Stimulated activated CD4-positive, alpha-beta T cell treated with anti-CD3 and anti-CD28 coated beads, TNF-alpha, amount 100 ng/mL, for 24 hours (primary cell): ENCODE measurements around the gene SNRPE.
"Not testable (repeated sequence)": the region's sequence is repeated elsewhere in the genome, so short reads cannot be mapped to it uniquely, and the experiment has no call there.

Source experiments
- DNase-seq, 3 experiments: peaks; one replicate each; pipeline ENCODE4 v3.0.0-alpha.2; 2020; ENCODE audit warnings: low read depth in 3 of 3

The SNRPE gene

DNA sequence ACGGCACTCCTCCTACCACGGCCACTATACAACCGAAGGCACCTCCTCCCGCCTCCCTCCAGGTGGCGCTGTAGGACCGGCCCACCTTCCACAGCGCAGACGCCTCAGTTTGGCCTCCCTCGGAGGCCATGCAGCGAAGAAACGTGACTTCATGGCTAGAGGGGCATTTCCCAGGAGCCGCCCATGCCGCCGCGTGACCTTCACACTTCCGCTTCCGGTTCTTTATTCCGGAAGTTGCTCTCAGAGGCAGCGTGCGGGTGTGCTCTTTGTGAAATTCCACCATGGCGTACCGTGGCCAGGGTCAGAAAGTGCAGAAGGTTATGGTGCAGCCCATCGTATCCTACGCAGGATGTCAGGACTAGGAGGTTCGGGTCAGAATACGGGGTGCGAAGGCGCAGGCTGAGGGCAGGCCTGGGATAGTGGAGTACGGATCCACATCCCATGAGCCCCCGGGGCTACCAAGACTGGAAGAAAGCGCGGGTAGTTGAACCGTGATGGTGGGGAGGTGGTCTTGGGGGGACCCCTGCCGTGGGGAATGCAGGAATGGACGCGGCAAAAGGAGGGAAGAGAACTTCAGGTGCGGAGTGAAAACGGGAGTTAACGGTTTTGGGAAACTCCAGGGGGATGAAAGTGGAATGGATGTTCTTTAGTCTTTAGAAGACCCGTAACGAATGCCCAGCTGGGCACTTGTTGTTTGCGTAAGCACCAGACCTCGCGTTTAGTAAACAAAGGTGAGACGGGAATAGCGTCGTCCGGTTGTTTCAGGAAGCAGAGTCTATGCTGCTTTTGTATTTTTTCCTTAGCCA is at the start of gene SNRPE:
Gene SNRPE, plus strand, starts transcription at position 221 of the 806 bp plus-strand sequence. Its CDS starts 61 bp downstream, at position 282.
- DNase-seq = peak; percentile 91 to 94 (median 92)

GRCh38 chr1:203813581-203814341 is 47.6 kb upstream of the SNRPE start:
- DNase-seq = no peak

DNA sequence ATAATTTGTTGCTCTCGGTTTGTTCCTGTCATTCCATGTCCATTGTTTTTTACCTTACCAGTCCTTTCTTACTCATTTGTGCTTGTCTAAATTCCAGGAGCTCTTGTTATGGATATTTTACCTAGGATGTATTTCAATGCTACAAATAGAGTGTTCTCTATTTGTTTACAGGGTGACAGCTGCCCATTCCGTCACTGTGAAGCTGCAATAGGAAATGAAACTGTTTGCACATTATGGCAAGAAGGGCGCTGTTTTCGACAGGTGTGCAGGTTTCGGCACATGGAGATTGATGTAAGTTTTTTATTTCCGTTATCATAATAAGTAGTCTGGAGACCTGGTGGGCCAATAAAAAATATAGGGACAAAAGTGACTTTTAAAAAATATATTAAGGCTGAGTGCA is 43.0 kb upstream of the SNRPE start:
- no peak for DNase-seq

GRCh38 chr1:203823306-203823705 is 38.1 kb upstream of the SNRPE start:
- no peak for DNase-seq

DNA sequence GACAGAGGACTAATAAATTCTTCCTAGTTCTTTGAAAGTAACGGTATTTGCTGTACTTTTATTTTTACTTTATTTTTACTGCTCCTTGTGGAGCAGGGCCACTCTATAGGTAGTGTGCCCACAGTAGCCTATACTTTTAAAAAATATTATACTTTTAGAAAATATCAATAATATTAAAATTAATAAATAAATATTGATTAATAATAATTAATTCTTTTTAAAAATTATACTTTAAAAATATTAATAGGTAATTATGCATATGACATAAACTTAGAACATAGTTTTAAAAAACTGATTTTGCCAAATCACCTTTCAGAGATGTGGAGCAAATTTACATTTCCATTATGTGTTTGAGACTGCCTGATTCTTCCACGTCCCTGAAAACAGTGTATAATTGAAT is 35.2 kb upstream of the SNRPE start:
- no peak for DNase-seq

DNA sequence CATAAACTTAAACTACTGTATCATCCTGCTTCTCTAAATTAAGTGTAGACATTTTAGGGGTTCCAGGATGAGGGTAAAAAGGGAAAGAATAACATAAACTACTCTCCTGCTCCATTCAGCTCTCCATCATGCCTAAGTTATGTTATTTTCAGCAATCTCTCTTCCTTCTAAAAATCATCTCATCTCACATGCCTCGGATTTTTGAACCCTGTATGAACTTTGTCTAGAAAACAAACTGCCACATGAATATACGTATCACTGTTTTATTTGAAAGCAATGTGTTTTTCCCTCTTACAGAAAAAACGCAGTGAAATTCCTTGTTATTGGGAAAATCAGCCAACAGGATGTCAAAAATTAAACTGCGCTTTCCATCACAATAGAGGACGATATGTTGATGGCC is 33.4 kb upstream of the SNRPE start:
- DNase-seq = no peak

DNA sequence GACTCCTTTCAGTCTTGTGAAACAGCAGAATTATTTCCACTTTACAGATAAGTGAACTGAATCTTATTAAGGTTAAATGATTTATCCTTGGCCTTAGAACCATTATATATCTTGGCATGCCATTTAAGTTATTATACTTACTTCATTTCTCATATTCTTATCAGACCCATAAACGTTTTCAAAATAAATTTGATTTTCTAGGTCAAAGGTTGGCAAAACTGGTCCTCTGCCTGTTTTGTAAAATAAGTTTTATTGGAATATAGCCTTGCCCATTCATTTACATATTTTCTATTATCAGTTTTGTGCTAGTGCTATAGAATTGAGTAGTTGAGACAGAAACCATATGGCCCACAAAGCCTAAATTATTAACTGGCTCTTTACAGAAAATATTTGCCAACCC is 32.9 kb upstream of the SNRPE start:
- DNase-seq = no peak

GRCh38 chr1:203829247-203829646 is 32.2 kb upstream of the SNRPE start:
- not testable (repeated sequence) for DNase-seq

GRCh38 chr1:203835476-203835875 is 25.9 kb upstream of the SNRPE start:
- no peak for DNase-seq

GRCh38 chr1:203839081-203839480 is 22.3 kb upstream of the SNRPE start:
- no peak for DNase-seq

DNA sequence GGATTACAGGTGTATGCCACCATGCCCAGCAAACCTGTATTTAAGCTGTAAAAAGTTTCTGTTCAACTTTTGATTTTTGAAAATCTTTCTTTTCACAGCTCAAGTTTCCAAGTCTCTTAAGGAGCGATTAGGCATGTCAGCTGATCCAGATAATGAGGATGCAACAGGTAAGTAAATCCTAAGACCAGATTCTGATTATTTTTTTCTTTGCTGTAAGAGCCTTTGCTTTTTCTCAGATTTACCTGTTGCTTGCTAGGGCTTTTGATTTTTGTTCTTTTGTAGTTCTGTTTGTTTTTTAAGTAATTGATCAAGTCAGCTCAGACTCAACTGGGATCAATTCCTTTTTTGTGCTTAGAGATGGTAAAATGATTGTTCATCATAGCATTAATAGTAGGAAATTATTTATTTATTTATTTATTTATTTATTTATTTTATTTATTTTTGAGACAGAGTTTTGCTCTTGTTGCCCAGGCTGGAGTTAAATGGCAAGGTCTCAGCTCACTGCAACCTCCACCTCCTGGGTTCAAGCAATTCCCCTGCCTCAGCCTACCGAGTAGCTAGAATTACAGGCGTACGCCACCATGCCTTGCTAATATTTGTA is 21.1 kb upstream of the SNRPE start:
- DNase-seq = no peak

GRCh38 chr1:203842559-203842876 is 18.9 kb upstream of the SNRPE start:
- no peak for DNase-seq

DNA sequence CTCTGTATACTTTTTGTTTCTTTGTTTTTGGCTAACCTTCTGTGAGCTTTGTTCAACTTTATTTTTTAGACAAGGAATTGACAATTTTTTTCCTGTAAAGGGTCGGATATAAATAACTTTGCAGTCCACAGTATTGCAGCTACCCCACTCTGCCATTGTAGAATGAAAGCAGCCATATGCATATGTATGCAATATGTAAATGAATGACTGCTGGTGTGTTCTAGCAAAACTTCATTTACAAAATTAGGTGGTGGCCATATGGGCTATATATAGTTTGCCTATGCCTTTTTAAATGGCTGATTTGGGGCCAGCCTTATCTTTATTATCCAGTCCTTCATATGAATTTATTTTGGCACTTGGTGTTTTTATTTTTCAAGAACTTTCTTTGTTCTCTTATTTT is 18.0 kb upstream of the SNRPE start:
- DNase-seq = no peak

- DNase-seq = not testable (repeated sequence)
These were observed 8.3 kb upstream of the SNRPE start for GRCh38 chr1:203853112-203853511.

- DNase-seq = no peak
These were observed 3.3 kb upstream of the SNRPE start for GRCh38 chr1:203858055-203858454.

- DNase-seq = no peak
These were observed 2.4 kb upstream of the SNRPE start for GRCh38 chr1:203858975-203859374.

DNA sequence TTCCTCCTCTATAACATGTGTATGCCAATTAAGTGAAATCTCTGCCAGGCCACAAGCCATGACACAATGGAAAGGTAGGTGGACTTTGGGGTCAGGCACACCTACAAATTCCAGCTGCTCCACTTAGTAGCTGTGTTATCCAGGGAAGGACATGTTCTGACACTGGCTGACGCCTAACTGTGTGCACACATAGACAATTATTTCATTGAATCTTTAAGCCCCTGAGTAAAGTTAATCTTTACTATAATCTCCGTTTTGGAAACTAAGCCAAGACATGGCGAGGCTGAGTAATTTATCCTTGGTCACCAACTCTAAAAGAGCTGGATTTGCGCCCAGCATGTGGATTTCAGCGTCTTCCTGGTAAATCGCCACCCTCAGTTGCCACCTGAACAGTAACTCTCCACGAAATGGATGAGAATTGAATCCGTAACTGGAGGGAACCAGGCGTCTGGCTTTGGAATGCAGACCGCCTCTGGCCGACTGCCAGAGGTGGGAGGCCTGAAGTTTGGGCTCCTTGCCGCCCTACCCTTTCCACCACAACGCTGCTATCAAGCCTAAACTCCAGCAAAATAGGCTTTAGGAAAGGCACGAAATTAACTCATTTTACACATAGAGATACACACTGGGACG is 888 bp upstream of the SNRPE start:
- no peak for DNase-seq

DNA sequence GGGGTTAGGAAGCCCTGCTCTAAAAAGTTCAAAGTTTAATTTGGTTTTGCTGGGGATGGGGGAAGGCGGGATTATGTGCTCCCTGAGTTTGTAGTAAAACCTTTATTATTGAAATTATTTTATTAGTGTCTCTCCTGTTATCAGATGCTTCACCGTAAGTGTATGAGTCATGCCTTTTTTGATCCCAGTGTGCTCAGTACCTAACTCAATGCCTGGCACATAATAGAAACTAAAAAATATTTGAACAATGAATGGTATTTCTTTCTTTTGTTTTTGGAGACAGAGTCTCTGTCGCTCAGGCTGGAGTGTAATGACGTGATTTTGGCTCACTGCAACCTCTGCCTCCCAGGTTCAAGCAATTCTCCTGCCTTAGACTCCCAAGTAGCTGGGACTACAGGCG is 6.4 kb downstream of the SNRPE start:
- no peak for DNase-seq

DNA sequence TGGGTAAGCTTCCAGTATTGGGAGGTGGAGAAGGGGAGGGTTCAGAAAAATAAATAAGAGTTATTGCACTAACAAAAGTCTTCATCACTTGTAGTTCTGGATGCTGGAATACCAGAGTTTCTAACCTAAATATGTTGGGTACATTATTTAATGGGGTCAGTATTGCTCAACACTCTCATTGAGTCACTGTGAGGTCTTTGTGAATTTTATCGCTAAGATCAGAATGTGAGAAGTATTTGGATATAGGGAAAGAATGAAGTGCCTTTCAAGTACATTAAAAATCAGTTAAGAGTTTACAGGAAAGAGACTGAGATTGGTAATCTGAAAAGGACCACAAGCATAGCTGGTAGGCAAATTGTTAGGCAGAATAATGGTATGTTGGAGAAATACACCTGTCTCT is 8.8 kb downstream of the SNRPE start:
- no peak for DNase-seq

- DNase-seq = no peak
These were observed 9.9 kb downstream of the SNRPE start for GRCh38 chr1:203871114-203871880.

DNA sequence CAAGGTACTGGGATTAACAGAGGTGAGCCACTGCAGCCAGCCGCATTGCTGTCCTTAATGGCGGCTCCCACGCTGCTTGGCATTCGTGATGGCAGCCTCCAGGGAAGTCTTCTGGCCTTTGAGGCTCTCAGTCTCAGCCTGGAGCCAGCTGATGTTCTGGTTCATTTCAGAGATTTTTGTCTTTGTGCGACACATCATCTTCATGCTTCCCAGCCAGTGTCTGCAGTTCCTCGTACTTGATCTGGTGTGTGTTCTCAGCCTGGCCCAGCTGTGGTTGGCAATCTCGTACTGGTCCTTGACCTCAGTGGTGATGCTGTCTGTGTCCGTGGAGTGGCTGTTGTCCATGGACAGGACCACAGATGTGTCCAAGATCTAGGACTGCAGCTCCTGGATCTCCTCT is 11.7 kb downstream of the SNRPE start:
- no peak for DNase-seq

DNA sequence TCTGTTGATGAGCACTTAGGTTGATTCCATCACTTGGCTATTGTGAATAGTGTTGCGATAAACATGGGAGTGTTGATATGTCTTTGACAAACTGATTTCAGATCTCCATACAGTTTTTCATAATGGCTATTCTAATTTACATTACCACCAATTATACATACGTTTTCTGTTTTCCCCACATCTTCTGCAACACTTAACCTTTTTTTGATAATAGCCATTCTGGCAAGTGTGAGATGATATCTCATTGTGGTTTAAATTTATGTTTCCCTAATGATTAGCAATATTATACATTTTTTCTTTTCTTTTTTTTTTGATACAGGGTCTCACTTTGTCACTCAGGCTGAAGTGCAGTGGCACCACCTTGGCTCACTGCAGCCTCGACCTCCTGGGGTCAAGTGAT is 17.0 kb downstream of the SNRPE start:
- no peak for DNase-seq
